Activated naive CD4-positive, alpha-beta T cell treated with anti-CD3 and anti-CD28 coated beads, Interleukin-2, amount 50 U/mL, for 24 hours (primary cell): ENCODE results near the gene CLCN3.
"Not testable (repeated sequence)": the region's sequence is repeated elsewhere in the genome, so short reads cannot be mapped to it uniquely, and the experiment has no call there.

Source experiments
- H3K27ac Mint-ChIP-seq: one replicate; pipeline ENCODE4 v1.8.0; 2021; ENCODE audit warnings: mild to moderate bottlenecking, mixed read lengths
- H3K27me3 Mint-ChIP-seq: one replicate; pipeline ENCODE4 v1.8.0; 2021; ENCODE audit warnings: mixed read lengths
- H3K36me3 Mint-ChIP-seq: one replicate; pipeline ENCODE4 v1.8.0; 2021; ENCODE audit warnings: mixed read lengths
- H3K4me1 Mint-ChIP-seq: one replicate; pipeline ENCODE4 v1.8.0; 2021; ENCODE audit warnings: mixed read lengths
- H3K4me3 Mint-ChIP-seq: one replicate; pipeline ENCODE4 v1.8.0; 2021; ENCODE audit warnings: mild to moderate bottlenecking, mixed read lengths
- H3K9me3 Mint-ChIP-seq: one replicate; pipeline ENCODE4 v1.8.0; 2021; ENCODE audit warnings: mixed read lengths

Gene CLCN3

GRCh38 chr4:169758401-169758962 is 138.1 kb downstream of the CLCN3 start:
- Mint-ChIP-seq H3K27ac (peak overlapping the region; percentile 66), H3K27me3 (no peaks in the 10 kb centered on the region), H3K4me1 (peaks cover 24% of the 10 kb centered on the region), H3K36me3 (no peaks in the 10 kb centered on the region), H3K4me3 (peak overlapping the region; percentile 96), H3K9me3 (no peaks in the 10 kb centered on the region)

DNA sequence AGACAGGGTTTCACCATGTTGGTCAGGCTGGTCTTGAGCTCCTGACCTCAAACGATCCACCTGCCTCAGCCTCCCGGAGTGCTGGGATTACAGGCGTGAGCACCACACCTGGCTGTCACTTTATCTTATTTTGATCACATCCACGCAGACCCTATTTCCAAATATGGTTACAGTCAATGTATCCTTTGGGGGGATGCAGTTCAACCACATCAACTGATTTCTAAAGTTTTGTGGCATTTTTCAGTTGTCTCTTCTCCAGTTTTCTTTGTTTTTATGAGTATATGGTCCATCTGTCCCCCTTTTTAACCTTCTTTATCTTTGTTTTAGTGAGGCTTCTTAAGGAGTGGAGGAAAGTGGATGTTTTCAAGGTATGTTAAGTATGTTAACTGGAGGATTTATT is 141.5 kb downstream of the CLCN3 start:
- Mint-ChIP-seq H3K4me1 (peaks cover 5% of the 10 kb centered on the region), H3K9me3 (no peaks in the 10 kb centered on the region), H3K36me3 (no peaks in the 10 kb centered on the region), H3K27me3 (no peaks in the 10 kb centered on the region), H3K27ac (no peak overlapping the region), H3K4me3 (no peak overlapping the region)

DNA sequence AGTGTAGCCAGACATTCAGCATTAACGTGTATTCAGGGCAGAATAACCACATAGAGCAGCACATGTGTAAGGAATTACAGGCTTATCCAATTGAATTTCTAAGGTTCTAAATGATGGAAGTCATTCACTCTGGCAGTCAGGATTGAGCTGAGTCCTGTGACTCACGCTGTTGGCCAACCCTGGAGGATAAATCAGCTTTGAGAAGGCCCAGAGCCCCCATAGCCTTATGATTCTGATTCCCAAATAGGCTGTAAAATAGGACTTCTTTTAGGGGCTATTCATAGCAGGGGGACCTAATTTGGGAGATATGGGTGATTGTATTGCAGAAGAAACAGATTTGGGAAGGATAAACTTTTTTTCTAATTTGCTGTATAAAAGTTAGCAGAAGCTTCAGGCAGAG is 145.5 kb downstream of the CLCN3 start:
- peaks cover 1% of the 10 kb centered on the region for H3K27me3 Mint-ChIP-seq
- no peaks in the 10 kb centered on the region for H3K36me3 Mint-ChIP-seq
- H3K27ac Mint-ChIP-seq, result no peak overlapping the region
- no peak overlapping the region for H3K4me3 Mint-ChIP-seq
- H3K4me1 Mint-ChIP-seq, result no peaks in the 10 kb centered on the region
- H3K9me3 Mint-ChIP-seq, result no peaks in the 10 kb centered on the region

- Mint-ChIP-seq H3K4me3 (no peak overlapping the region), H3K4me1 (no peaks in the 10 kb centered on the region), H3K27ac (no peak overlapping the region), H3K9me3 (no peaks in the 10 kb centered on the region), H3K36me3 (no peaks in the 10 kb centered on the region), H3K27me3 (peaks cover 1% of the 10 kb centered on the region)
Measured at GRCh38 chr4:169766741-169767140, 146.4 kb downstream of the CLCN3 start.

- no peaks in the 10 kb centered on the region for H3K9me3 Mint-ChIP-seq
- no peak overlapping the region for H3K27ac Mint-ChIP-seq
- H3K36me3 Mint-ChIP-seq, result no peaks in the 10 kb centered on the region
- H3K4me3 Mint-ChIP-seq, result no peak overlapping the region
- peaks cover 1% of the 10 kb centered on the region for H3K27me3 Mint-ChIP-seq
- H3K4me1 Mint-ChIP-seq, result no peaks in the 10 kb centered on the region
Measured at GRCh38 chr4:169768385-169768784, 148.0 kb downstream of the CLCN3 start.

- no peaks in the 10 kb centered on the region for H3K36me3 Mint-ChIP-seq
- H3K27me3 Mint-ChIP-seq, result peaks cover 3% of the 10 kb centered on the region
- no peak overlapping the region for H3K4me3 Mint-ChIP-seq
- no peaks in the 10 kb centered on the region for H3K9me3 Mint-ChIP-seq
- H3K4me1 Mint-ChIP-seq, result peaks cover 4% of the 10 kb centered on the region
- H3K27ac Mint-ChIP-seq, result no peak overlapping the region
Measured at GRCh38 chr4:169770416-169770815, 150.0 kb downstream of the CLCN3 start.

DNA sequence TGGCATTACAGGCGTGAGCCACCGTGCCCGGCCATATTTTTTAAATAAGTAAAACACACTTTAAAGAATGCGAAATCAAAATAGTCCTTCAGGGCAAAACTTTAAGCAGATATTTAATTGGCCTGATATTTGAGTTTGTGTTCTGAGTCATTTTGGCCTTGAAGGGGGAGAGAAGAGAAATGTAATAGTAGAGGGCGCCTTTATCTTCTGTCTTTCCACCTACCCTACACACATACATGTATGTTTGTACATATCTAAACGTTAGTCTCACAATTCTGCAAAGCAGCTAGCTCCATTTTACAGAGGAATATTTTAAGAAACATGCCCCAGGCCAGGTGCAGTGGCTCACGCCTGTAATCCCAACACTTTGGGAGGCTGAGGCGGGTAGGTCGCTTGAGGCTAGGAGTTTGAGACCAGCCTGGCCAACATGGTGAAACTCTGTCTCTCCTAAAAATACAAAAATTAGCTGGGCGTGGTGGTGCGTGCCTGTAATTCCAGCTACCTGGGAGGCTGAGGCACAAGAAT is 151.2 kb downstream of the CLCN3 start:
- H3K27me3 Mint-ChIP-seq, H3K36me3 Mint-ChIP-seq: not testable (repeated sequence)
- peaks cover 10% of the 10 kb centered on the region for H3K4me1 Mint-ChIP-seq

More for the DNA sequence above, 151.2 kb downstream of the CLCN3 start:
- H3K4me3 Mint-ChIP-seq, H3K27ac Mint-ChIP-seq, H3K9me3 Mint-ChIP-seq: not testable (repeated sequence)
